HG03139 (cell line): ENCODE measurements around the gene GALNT18.
A peak's percentile ranks its signal among the peaks of the same experiment; 100 is the strongest.

Experiments
- ATAC-seq: cut with Tn5 transposase; IDR thresholded peaks from one replicate; pipeline ENCODE4 v1.9.1; 2021; ENCODE audit not compliant: unreplicated experiment

GALNT18 gene

DNA sequence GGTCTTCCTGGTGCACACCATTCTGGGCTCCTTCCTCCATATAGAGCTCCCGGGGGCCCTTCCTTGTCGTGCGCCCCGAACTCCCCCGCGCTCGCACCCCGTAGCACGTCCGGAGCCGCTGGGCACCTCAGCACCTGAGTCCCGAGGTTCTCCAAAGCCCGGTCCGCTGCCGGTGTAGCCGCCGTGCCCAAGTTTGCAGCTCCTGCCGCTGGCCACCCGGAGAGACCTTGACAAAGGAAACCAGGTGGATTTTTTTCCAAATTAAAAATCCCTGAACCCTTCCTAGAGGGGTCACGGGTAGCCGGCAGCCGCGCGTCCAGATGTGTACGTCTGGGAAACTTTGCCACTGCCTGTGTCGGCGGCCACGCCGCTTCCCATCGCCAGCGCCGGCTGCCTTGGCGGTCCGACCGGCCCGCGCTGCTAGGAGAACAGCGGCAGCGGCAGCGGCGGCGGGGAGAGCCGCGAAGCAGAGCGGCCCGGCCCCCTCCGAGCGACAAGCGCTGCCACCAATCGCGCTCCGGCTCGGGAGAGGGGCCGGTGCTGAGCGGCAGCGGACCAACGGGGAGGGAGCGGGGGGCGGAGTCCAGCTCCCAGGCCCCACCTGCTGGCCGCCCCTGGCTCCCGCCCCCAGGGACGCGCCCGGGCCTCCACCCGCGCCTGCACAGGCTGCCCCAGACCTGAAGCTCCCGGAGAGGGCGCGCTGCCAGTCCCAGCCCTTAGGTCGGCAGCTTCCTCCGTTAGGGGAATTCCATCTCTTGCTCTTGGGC lies at the start of gene GALNT18:
Gene GALNT18, minus strand, starts transcription at position 433 of the 767 bp plus-strand sequence.
- peak; percentile 96 for ATAC-seq

- no peak for ATAC-seq
Observed at GRCh38 chr11:11670574-11670973, 48.8 kb upstream of the GALNT18 start.

GRCh38 chr11:11669233-11669846 lies 47.5 kb upstream of the GALNT18 start:
- ATAC-seq, result no peak

DNA sequence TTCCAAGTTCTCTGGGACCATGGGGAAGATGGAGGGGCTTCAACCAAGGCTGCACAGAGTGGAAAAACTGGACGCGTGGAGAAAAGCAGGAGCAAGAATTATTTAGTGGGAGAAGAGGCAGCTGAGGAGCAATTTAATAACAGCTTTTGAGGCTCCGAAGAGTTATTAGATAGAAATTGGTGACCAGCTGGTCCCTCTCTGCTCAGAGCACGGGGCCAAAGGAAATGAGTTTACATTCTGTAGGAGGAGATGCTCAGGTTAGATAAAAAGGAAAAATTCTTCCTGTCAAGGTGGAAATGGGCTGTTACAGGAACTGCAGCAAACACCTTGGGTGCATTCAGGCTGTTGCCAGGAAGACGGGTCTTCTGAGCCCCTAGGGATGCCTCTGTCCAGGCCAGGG lies 47.0 kb upstream of the GALNT18 start:
- ATAC-seq, result no peak

GRCh38 chr11:11668274-11668673 lies 46.5 kb upstream of the GALNT18 start:
- ATAC-seq, result no peak

DNA sequence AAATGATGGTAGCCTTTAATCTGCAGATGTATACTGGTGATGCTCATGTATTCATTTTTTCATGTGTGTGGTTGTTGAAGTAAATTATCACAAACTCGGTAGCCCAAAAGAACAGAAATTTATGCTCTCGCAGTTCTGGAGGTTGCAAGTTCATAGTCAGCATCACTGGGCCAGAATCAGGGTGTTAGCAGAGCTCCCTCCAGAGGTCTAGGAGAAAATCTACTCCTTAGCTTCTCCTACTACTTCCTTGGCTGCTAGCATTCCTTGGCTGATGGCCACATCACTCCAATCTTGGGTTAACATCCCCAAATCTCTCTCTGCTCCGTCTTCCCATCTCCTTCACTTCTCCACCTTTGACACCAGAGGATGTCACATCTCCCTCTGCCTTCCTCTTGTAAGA lies 45.3 kb upstream of the GALNT18 start:
- no peak for ATAC-seq

- ATAC-seq, result no peak
Observed at GRCh38 chr11:11665407-11665806, 43.6 kb upstream of the GALNT18 start.

DNA sequence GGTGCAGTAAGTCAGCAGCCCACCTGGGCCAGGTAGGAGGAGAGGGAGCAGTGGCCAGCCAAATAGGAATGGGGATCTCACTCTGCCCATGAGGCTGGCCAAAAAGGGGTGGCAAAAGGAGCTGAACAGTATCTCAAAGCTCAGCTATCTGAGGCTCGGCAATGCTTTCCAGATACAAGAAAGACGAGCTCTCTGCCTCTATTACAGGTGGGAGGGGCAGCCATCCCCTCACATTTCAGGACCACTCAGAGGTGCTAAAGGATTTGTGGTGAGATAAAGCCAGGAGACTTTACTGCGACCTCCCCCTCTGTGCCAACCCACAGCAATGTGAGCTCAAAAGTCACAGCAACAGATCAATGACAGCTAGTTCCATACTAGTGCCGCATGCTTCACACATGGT lies 42.1 kb upstream of the GALNT18 start:
- ATAC-seq, result no peak

DNA sequence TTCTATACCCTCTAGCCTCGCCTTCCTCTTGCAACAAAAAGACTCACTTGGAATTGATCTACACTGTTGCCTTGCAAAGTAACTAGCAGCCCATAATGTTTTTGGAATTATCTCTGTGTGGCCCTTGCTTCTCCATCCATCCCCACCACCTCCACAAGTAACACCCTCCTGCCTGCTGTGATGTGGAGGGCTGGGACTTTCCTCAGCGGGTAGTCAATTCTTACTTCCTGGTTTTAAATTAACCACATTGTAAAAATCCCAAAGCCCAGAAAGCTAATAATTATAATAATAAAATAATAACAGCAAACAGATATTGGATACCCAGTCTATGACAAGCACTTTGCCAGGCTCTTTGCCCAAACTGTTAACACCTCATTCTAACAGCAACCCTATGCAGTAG lies 40.8 kb upstream of the GALNT18 start:
- no peak for ATAC-seq

DNA sequence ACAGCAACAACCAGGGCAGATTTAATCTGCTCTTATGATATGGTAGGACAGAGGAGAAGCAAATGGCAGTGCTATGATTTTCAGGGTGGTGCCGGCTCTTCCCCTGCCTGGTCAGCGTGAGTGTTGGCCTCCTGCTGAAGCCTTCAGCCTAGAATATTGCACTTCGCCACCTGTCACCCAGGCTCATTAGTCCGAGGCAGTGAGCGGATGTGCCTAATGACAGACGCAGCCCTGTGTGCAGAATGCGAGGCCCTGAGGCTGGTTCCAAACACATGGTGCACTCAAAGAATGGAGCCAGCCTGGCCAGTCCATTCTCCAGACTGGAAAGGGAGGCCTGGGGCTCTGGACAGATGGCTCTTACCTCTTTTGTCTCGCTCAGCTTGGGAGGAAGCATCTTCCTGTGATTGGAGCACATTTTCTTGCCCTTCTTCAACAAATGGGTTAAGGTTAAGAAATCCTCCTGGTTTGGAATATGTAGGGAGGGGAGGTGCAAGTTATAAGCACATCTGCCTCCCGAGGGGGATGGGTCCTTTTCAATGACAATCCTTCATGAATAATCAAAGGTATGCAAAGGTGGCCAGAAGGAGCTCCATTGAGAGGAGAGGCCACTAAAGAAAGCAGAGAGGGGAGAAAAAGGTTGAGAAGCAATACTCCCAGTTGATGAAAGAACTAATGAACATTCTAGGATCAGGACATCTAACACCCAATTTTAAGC lies 39.7 kb upstream of the GALNT18 start:
- no peak for ATAC-seq

- no peak for ATAC-seq
Observed at GRCh38 chr11:11660363-11660740, 38.5 kb upstream of the GALNT18 start.

- no peak for ATAC-seq
Observed at GRCh38 chr11:11659567-11660362, 38.0 kb upstream of the GALNT18 start.

DNA sequence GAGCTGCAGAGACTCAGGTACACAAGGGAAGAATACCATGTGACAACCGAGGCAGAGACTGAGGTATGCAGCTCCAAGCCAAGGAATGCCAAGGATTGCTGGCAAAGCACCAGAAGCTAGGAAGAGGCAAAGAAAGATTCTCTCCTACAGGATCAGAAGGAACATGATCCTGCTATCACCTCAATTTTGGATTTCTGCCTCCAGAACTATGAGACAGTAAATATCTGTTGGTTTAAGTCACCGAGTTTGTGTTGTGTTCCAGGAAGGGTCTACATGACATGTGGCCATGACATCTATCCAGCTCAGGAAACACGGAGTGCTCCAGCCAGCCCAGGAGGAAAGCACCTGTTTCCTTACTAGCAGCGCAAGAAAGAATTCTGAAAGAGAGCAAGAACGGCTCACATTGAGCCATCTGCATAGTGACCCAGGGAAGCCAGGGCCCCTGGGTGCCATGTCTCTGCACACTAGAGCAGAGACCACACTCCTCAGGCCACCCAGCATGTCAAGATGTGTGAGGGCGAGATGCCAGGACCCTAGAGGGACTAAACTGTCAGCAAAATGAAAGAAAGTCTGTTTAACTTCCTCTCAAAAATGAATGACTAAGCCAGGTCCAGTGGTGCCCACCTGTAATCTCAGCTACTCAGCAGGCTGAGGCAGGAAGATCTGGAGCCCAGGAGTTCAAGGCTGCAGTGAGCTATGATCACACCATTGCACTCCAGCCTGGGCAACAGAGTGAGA lies 35.6 kb upstream of the GALNT18 start:
- ATAC-seq, result no peak

DNA sequence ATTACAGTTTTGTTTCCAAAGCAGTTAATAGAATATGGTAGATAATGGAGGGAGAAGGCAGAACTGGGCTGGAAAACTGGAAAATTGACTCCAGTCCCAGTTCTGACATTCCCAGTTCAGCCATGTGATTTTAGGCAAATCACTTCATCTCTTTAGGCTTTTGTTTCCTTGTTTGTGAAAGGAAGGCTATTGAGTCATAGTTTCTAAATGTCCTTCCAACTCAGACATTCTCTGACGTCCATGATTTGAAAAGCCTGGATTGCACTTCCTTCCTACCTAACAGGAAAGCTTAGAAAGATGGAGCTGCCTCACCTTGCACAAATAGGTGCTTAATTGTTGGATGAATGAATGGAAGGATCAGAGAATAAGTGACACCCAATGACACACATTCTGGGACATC lies 19.8 kb upstream of the GALNT18 start:
- ATAC-seq, result no peak

GRCh38 chr11:11640996-11641395 lies 19.2 kb upstream of the GALNT18 start:
- no peak for ATAC-seq

DNA sequence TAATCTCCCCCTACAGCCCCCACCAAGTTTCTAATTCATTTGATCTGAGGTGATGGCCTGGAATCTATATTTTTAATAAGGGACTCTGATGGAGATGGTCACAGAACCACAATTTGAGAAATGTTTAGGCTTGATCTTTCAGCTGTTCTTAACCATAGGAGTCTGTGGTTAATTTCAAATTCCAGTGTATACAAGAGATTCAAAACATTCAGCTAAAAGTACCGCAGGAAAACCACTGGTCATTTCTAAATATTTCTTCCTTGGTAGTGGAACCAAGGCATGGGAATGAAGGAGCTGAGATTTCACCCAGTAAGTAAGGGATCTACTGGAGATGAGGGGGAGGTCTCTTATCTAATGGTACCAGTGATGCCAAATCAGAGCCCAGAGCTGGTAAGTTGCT lies 18.3 kb upstream of the GALNT18 start:
- ATAC-seq, result no peak

DNA sequence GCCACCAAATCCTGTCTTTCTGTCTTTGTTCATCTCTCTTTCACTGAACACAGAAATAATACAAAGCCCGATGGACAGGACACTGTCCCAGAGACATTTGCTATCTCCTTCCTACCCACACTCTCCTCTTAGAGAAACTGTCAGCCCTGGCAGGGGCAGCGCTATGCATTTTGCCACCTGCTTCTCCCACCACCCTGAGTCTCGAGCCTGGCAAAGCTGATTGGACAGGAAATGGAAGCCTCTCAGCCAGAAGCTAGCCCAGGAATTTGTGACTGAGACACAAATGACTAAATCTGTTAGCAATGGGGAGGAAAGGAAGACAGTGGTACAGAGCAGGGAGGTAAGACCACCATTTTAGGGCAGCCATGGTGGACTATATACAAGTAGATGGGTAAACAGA lies 14.9 kb upstream of the GALNT18 start:
- no peak for ATAC-seq

DNA sequence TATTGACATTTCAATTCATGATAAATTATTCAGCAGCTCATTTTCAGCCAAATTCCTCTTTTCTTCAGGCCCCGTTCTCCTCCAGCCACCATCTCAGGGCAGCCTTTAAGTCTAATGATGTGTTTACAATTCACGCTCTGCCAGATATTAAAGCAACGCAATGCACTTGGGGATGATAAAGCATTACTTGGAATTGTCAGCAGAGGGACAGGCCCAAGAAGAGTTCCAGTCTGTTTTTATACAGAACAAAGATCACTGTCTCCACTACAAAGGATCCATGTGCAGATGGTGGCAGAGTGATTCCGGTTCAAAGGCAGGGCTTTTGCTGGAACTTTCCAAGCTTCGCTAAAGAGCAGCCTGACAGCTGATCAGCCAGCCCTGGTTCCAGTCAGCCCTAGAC lies 13.6 kb upstream of the GALNT18 start:
- no peak for ATAC-seq

- ATAC-seq, result no peak
Observed at GRCh38 chr11:11629368-11629767, 7.6 kb upstream of the GALNT18 start.

- no peak for ATAC-seq
Observed at GRCh38 chr11:11628651-11629050, 6.8 kb upstream of the GALNT18 start.

DNA sequence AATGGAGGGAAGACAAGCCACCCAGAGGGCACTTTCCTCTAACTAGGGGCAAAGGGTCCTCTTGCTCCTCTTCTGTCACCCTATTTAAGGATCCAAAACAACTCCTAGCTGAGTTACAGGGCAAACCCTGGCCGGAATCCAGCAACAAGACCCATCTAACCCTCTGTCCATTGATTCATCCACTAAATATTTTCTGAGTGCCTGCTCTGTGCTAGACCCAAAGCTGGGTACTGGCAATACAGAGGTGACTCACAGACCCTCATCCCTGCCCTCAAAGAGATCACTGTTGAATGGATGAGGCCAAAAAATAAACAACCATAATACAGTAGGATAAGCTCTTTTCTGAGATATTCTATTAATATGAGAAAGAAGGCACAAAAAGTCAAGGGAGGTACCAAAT lies 4.3 kb upstream of the GALNT18 start:
- ATAC-seq, result no peak
